H9 (cell line): ENCODE data around the gene MPST. TPM values are rescaled to one million over a fixed set of nuclear protein-coding genes. Genes with fewer than 3 reads are reported as not detected.
A peak's percentile ranks its signal among the peaks of the same experiment; 100 is the strongest.

ENCODE experiments used
- DNase-seq: peaks from one replicate; pipeline ENCODE4 v3.0.0-alpha.2; 2017
- H2AFZ ChIP-seq: one replicate; pipeline ENCODE4 v1.6.1; 2013; ENCODE audit warnings: mild to moderate bottlenecking, low read length, control low read depth, moderate library complexity
- H2AK5ac ChIP-seq: 2 replicates; pipeline ENCODE4 v1.6.1; 2013; ENCODE audit warnings: low read length, control low read depth, mixed read lengths; ENCODE audit not compliant: insufficient read length
- H2BK120ac ChIP-seq: one replicate; pipeline ENCODE4 v1.6.1; 2013; ENCODE audit warnings: low read depth, mild to moderate bottlenecking, low read length, control low read depth, inconsistent platforms; ENCODE audit not compliant: poor library complexity, severe bottlenecking
- H2BK12ac ChIP-seq: 2 replicates; pipeline ENCODE4 v1.6.1; 2013; ENCODE audit warnings: low read length, control low read depth, mixed read lengths, low read depth; ENCODE audit not compliant: insufficient read length
- H2BK15ac ChIP-seq: 2 replicates; pipeline ENCODE4 v1.6.1; 2013; ENCODE audit warnings: low read depth, low read length, control low read depth
- H2BK20ac ChIP-seq: one replicate; pipeline ENCODE4 v1.6.1; 2013; ENCODE audit warnings: low read depth, mild to moderate bottlenecking, low read length, control low read depth, inconsistent platforms; ENCODE audit not compliant: poor library complexity, severe bottlenecking
- H2BK5ac ChIP-seq: 2 replicates; pipeline ENCODE4 v1.6.1; 2013; ENCODE audit warnings: low read length, control low read depth, mixed read lengths; ENCODE audit not compliant: insufficient read length
- H3K14ac ChIP-seq: 2 replicates; pipeline ENCODE4 v1.6.1; 2013; ENCODE audit warnings: low read length, control low read depth; ENCODE audit not compliant: insufficient read depth
- H3K18ac ChIP-seq: 2 replicates; pipeline ENCODE4 v1.6.1; 2013; ENCODE audit warnings: low read depth, mild to moderate bottlenecking, mixed read lengths, low read length, control low read depth; ENCODE audit not compliant: insufficient read length
- H3K23ac ChIP-seq: 2 replicates; pipeline ENCODE4 v1.6.1; 2013; ENCODE audit warnings: low read length, control low read depth, mixed read lengths, low read depth; ENCODE audit not compliant: insufficient read length
- H3K23me2 ChIP-seq: 2 replicates; pipeline ENCODE4 v1.6.1; 2013; ENCODE audit warnings: low read depth, mild to moderate bottlenecking, mixed read lengths, low read length, control low read depth; ENCODE audit not compliant: insufficient read length, poor library complexity, severe bottlenecking
- H3K27ac ChIP-seq: 2 replicates; pipeline ENCODE4 v1.5.1; 2013; ENCODE audit warnings: low read length, control low read depth, mixed read lengths, low read depth; ENCODE audit not compliant: insufficient read length
- H3K27me3 ChIP-seq: 2 replicates; pipeline ENCODE4 v1.6.1; 2013; ENCODE audit warnings: low read length, control low read depth, inconsistent platforms; ENCODE audit not compliant: insufficient read depth
- H3K4ac ChIP-seq: 2 replicates; pipeline ENCODE4 v1.6.1; 2013; ENCODE audit warnings: low read depth, mild to moderate bottlenecking, control low read depth, inconsistent platforms, low read length, moderate library complexity
- H3K4me1 ChIP-seq: 2 replicates; pipeline ENCODE4 v1.6.1; 2013; ENCODE audit warnings: low read length, control low read depth, inconsistent platforms; ENCODE audit not compliant: insufficient read depth
- H3K4me2 ChIP-seq: 2 replicates; pipeline ENCODE4 v1.6.1; 2013; ENCODE audit warnings: low read length, control low read depth, mixed read lengths; ENCODE audit not compliant: insufficient read length, insufficient read depth
- H3K56ac ChIP-seq: 2 replicates; pipeline ENCODE4 v1.6.1; 2013; ENCODE audit warnings: low read depth, mild to moderate bottlenecking, mixed read lengths, low read length, control low read depth; ENCODE audit not compliant: insufficient read length
- H3K79me1 ChIP-seq: 2 replicates; pipeline ENCODE4 v1.6.1; 2013; ENCODE audit warnings: low read depth, mild to moderate bottlenecking, moderate library complexity, low read length, control low read depth, inconsistent platforms; ENCODE audit not compliant: insufficient read depth, poor library complexity, severe bottlenecking
- H3K79me2 ChIP-seq: 2 replicates; pipeline ENCODE4 v1.6.1; 2013; ENCODE audit warnings: low read length, control low read depth, inconsistent platforms; ENCODE audit not compliant: insufficient read depth
- H3K9ac ChIP-seq: 2 replicates; pipeline ENCODE4 v1.6.1; 2013; ENCODE audit warnings: low read length, control low read depth, mixed read lengths; ENCODE audit not compliant: insufficient read length; ENCODE audit errors: extremely low read depth
- H3K9me3 ChIP-seq: one replicate; pipeline ENCODE4 v1.6.1; 2013; ENCODE audit warnings: low read depth, low read length, inconsistent platforms; ENCODE audit not compliant: control insufficient read depth
- H3T11ph ChIP-seq: one replicate; pipeline ENCODE4 v1.6.1; 2013; ENCODE audit warnings: mild to moderate bottlenecking, low read length, control low read depth, inconsistent platforms
- H4K20me1 ChIP-seq: one replicate; pipeline ENCODE4 v1.6.1; 2013; ENCODE audit not compliant: control insufficient read depth, insufficient read length, insufficient read depth
- H4K5ac ChIP-seq: 2 replicates; pipeline ENCODE4 v1.6.1; 2013; ENCODE audit warnings: low read depth, mild to moderate bottlenecking, mixed read lengths, low read length, control low read depth; ENCODE audit not compliant: insufficient read length
- H4K8ac ChIP-seq: replicated peaks from 2 replicates; pipeline ENCODE4 v1.6.1; 2013; ENCODE audit warnings: low read length, control low read depth, mixed read lengths, low read depth; ENCODE audit not compliant: insufficient read length
- H4K91ac ChIP-seq: 2 replicates; pipeline ENCODE4 v1.6.1; 2013; ENCODE audit warnings: low read depth, mild to moderate bottlenecking, moderate library complexity, mixed read lengths, low read length, control low read depth; ENCODE audit not compliant: insufficient read length
- H3K27ac Mint-ChIP-seq, 3 experiments: 2 replicates in 2 of 3; 3 replicates in 1 of 3; pipeline ENCODE4 v1.8.0; 2020 to 2021; ENCODE audit warnings: mixed read lengths in 3 of 3, mild to moderate bottlenecking in 1 of 3, moderate library complexity in 1 of 3
- H3K27me3 Mint-ChIP-seq: 2 replicates; pipeline ENCODE4 v1.8.0; 2021; ENCODE audit warnings: low read depth, mild to moderate bottlenecking, moderate library complexity, mixed read lengths
- H3K36me3 Mint-ChIP-seq, 3 experiments: 2 replicates in 2 of 3; 3 replicates in 1 of 3; pipeline ENCODE4 v1.8.0; 2020 to 2021; ENCODE audit warnings: low read depth in 3 of 3, mixed read lengths in 3 of 3; ENCODE audit not compliant: insufficient read depth in 1 of 3
- H3K4me1 Mint-ChIP-seq, 2 experiments: 2 replicates each; pipeline ENCODE4 v1.8.0; 2020; ENCODE audit warnings: mixed read lengths in 2 of 2
- H3K4me3 Mint-ChIP-seq, 2 experiments: 2 replicates in 1 of 2; 3 replicates in 1 of 2; pipeline ENCODE4 v1.8.0; 2020 to 2021; ENCODE audit warnings: mild to moderate bottlenecking in 2 of 2, mixed read lengths in 2 of 2, moderate library complexity in 1 of 2
- H3K9me3 Mint-ChIP-seq, 2 experiments: 2 replicates in 1 of 2; 3 replicates in 1 of 2; pipeline ENCODE4 v1.8.0; 2020; ENCODE audit warnings: mild to moderate bottlenecking in 2 of 2, mixed read lengths in 2 of 2, moderate library complexity in 1 of 2
- WGBS: extraction: QIAGEN DNeasy Blood & Tissue Kit; methylation state at CpG from one replicate; pipeline ENCODE4 v1.1.7; 2013; ENCODE audit warnings: missing lambda C conversion rate, low lambda C conversion rate, mixed read lengths; ENCODE audit not compliant: insufficient read length; ENCODE audit errors: extremely low coverage; 5-methylcytosine and 5-hydroxymethylcytosine counted together
- total RNA-seq: library from RNA; stranded (reverse); gene quantifications from 2 replicates; pipeline ENCODE4 v1.2.1, GENCODE V29; 2021
- TF ChIP-seq, protein P1 (sequence below): fragments of 200-600 bp; sonication (generic); conservative IDR thresholded peaks from 3 replicates; pipeline ENCODE4 v1.8.0; 2021; ENCODE audit warnings: antibody characterized with exemption, mild to moderate bottlenecking

Gene MPST
- total RNA-seq, 1 experiment from 2014 or later = 70.5 TPM

DNA sequence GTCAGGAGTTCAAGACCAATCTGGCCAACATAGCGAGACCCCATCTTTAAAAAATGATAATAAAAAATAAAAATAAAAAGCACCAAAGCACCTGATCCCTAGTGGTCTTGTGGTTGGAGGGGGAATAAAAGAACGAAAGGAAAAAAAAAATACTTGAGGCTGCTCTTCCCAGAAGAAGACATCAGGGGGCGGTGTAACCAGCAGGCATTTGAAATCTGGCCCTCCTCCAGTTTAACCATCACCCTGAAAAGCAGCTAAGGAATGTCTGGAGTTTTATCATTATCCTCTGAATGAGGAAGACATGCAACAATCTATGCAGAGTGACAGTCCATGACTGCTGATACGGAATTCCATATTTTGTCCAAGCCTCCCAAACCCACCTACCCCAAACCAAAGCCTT lies 26.4 kb downstream of the MPST start:
- Mint-ChIP-seq H3K4me3 (no peak overlapping the region), H3K27me3 (peaks cover 38% of the 10 kb centered on the region), H3K27ac (no peak overlapping the region), H3K36me3 (no peaks in the 10 kb centered on the region), H3K4me1 (peaks cover 9 to 19% of the 10 kb centered on the region in 2 experiments), H3K9me3 (no peaks in the 10 kb centered on the region; a peak in 1 of 5 replicates)
- no peak overlapping the region for H3K56ac ChIP-seq
- H3K14ac ChIP-seq = no peak overlapping the region
- no peak overlapping the region for H4K91ac ChIP-seq
- H2AK5ac ChIP-seq = no peak overlapping the region
- H3K9ac ChIP-seq = no peak overlapping the region
- no CpG with 5 or more reads among the region's 4 CpGs for WGBS
- H3K27me3 ChIP-seq = no peaks in the 10 kb centered on the region; the same call in 1 of the 2 replicates
- no peaks in the 10 kb centered on the region for H3K4me1 ChIP-seq
- no peak overlapping the region for H3K4ac ChIP-seq
- H2BK5ac ChIP-seq = no peak overlapping the region
- H3K27ac ChIP-seq = no peak overlapping the region
- H2BK120ac ChIP-seq = no peak overlapping the region
- no peak overlapping the region for H2BK15ac ChIP-seq
- no peaks in the 10 kb centered on the region for H4K20me1 ChIP-seq
- H3K4me2 ChIP-seq = no peak overlapping the region
- no peak for DNase-seq
- H3K9me3 ChIP-seq = no peaks in the 10 kb centered on the region
- H3T11ph ChIP-seq = no peak overlapping the region
- no peak overlapping the region for H2AFZ ChIP-seq
- H3K23me2 ChIP-seq = no peaks in the 10 kb centered on the region
- no peak overlapping the region for H4K8ac ChIP-seq
- H4K5ac ChIP-seq = no peak overlapping the region
- no peak overlapping the region for H2BK20ac ChIP-seq
- TF ChIP-seq, protein P1, sequence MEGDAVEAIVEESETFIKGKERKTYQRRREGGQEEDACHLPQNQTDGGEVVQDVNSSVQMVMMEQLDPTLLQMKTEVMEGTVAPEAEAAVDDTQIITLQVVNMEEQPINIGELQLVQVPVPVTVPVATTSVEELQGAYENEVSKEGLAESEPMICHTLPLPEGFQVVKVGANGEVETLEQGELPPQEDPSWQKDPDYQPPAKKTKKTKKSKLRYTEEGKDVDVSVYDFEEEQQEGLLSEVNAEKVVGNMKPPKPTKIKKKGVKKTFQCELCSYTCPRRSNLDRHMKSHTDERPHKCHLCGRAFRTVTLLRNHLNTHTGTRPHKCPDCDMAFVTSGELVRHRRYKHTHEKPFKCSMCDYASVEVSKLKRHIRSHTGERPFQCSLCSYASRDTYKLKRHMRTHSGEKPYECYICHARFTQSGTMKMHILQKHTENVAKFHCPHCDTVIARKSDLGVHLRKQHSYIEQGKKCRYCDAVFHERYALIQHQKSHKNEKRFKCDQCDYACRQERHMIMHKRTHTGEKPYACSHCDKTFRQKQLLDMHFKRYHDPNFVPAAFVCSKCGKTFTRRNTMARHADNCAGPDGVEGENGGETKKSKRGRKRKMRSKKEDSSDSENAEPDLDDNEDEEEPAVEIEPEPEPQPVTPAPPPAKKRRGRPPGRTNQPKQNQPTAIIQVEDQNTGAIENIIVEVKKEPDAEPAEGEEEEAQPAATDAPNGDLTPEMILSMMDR = peak; percentile 84
- no peak overlapping the region for H2BK12ac ChIP-seq
- H3K79me2 ChIP-seq = no peaks in the 10 kb centered on the region
- H3K18ac ChIP-seq = no peak overlapping the region
- no peak overlapping the region for H3K23ac ChIP-seq
- H3K79me1 ChIP-seq = no peaks in the 10 kb centered on the region
